ENCODE results near the gene AQP5. TPM values are rescaled to one million over a fixed set of nuclear protein-coding genes. Genes with fewer than 3 reads are reported as not detected.

AQP5 gene
- not detected for total RNA-seq

- POLR2A ChIA-PET: no interaction called here
- Mint-ChIP-seq H3K27me3 (peaks cover 62% of the 10 kb centered on the region), H3K9me3 (no peaks in the 10 kb centered on the region), H3K4me3 (peak within 1 kb of the TSS; percentile 19), H3K4me1 (ENCODE audit: low read depth) (peaks cover 6% of the 10 kb centered on the region), H3K27ac (no peak within 1 kb of the TSS), H3K36me3 (ENCODE audit: low read depth) (no peaks in the 10 kb centered on the region)
- intact Hi-C loops (cut with micrococcal nuclease): no loop called here
- ATAC-seq: peak; percentile 25
- CTCF ChIA-PET: interaction anchor here (0.9 to 9.6 kb wide), 2 partner anchors 14 to 110 kb away, joined by 3 to 128 read pairs; partner anchors contain the start of gene AQP2
- DNase-seq: no peak
- TF ChIP-seq, protein P1, sequence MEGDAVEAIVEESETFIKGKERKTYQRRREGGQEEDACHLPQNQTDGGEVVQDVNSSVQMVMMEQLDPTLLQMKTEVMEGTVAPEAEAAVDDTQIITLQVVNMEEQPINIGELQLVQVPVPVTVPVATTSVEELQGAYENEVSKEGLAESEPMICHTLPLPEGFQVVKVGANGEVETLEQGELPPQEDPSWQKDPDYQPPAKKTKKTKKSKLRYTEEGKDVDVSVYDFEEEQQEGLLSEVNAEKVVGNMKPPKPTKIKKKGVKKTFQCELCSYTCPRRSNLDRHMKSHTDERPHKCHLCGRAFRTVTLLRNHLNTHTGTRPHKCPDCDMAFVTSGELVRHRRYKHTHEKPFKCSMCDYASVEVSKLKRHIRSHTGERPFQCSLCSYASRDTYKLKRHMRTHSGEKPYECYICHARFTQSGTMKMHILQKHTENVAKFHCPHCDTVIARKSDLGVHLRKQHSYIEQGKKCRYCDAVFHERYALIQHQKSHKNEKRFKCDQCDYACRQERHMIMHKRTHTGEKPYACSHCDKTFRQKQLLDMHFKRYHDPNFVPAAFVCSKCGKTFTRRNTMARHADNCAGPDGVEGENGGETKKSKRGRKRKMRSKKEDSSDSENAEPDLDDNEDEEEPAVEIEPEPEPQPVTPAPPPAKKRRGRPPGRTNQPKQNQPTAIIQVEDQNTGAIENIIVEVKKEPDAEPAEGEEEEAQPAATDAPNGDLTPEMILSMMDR (IDR thresholded peaks at IDR 0.05): no peak
Observed at GRCh38 chr12:49961111-49961922, at the start of gene AQP5. TSS of gene AQP5 (plus strand) at chr12:49961872. CDS start at chr12:49962018, 146 bp downstream.

DNA sequence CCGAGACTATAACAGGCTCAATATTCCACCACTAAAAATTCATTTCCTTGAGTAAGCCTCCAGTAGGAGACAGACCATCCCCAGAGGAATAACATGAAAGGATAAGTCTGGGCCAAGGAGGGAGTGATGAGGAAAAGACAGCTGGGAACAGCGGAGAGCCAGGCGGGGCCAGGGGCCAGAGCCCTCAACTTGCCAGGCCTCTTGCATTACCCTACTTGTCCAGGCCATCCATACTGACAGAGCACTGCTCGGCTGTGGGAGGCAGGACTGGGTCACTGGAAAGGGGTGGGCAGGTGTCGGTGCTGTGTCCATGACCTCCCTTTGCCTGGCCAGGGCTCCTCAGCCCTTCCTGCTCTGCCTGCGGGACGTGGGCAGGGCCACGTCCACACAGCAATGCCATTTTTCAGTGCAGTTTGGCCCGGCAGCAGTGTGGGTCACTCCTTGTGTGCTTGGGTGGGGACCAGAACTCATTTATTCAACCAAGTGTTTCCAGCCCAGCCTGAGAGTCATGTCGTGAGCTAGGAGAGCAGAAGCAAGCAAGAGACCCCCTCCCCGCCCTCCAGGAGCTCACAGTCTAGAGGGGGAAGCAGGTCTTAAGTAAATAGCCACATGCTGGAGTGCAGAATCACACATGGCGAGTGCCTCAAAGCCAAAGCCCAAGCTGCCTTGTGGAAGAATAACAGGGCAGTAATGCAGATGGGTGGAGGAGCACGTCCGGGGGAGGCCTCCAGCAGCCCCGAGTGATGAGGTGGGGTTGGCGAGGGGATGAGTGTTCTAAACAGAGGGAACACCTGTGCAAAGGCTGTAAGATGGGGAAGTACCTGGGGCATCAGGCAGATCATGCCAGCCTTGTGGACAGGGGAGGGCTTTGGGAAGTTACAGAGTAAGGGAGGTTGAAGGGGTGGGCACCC, 49.1 kb upstream of the AQP5 start:
- intact Hi-C loops (cut with micrococcal nuclease): no loop called here
- peaks cover 3% of the 10 kb centered on the region for H3K27me3 Mint-ChIP-seq
- H3K4me1 Mint-ChIP-seq (ENCODE audit: low read depth): no peaks in the 10 kb centered on the region
- DNase-seq: no peak
- H3K27ac Mint-ChIP-seq: no peak overlapping the region
- TF ChIP-seq, protein P1 (IDR thresholded peaks at IDR 0.05): no peak
- H3K4me3 Mint-ChIP-seq: no peak overlapping the region
- ChIA-PET CTCF (interaction anchor here (1.1 to 1.8 kb wide), 2 partner anchors 33 to 55 kb away, joined by 3 to 7 read pairs; no protein-coding TSS in a partner anchor), POLR2A (no interaction called here)
- no peak for ATAC-seq
- H3K36me3 Mint-ChIP-seq (ENCODE audit: low read depth): no peaks in the 10 kb centered on the region
- no peaks in the 10 kb centered on the region for H3K9me3 Mint-ChIP-seq

GRCh38 chr12:49916129-49916919, 45.3 kb upstream of the AQP5 start:
- CTCF ChIA-PET: interaction anchor here (0.7 to 2.2 kb wide), 4 partner anchors 29 to 51 kb away, joined by 3 to 8 read pairs (median 6); no protein-coding TSS in a partner anchor
- no peaks in the 10 kb centered on the region for H3K36me3 Mint-ChIP-seq (ENCODE audit: low read depth)
- no peak for DNase-seq
- ATAC-seq: no peak
- H3K27ac Mint-ChIP-seq: no peak overlapping the region
- POLR2A ChIA-PET: no interaction called here
- no peaks in the 10 kb centered on the region for H3K9me3 Mint-ChIP-seq
- TF ChIP-seq, protein P1 (IDR thresholded peaks at IDR 0.05): no peak
- intact Hi-C loops (cut with micrococcal nuclease): no loop called here
- H3K4me1 Mint-ChIP-seq (ENCODE audit: low read depth): no peaks in the 10 kb centered on the region
- H3K27me3 Mint-ChIP-seq: peaks cover 3% of the 10 kb centered on the region
- no peak overlapping the region for H3K4me3 Mint-ChIP-seq

DNA sequence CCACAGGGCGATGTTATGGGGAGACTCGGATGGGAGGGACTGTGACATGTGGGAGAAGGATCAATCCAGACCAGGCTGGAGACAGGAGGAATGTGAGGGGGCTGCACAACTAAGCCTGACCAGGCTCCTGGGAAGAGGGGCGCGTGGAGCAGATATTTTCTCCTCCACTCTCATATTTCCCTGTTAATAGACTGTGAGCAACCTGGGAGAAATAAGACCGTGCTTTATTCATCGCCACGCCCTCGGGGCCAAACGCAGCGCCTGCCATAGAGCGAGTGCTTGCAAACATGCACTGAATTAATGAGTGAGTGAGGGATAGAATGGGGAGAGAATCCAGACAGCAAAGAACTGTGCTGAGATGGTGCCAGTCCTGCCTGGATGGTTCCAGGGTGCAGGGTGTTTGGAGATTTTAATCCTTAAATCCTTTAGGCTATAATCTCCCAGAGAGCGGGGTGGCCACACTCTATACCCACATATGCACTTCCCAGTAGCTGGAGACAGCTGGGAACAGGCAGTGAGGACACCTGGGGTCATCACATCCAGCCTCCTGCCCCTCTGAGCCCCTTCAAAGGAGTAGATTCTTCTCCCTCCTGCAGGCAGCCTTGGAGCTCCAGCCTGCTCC, 44.4 kb upstream of the AQP5 start:
- TF ChIP-seq, protein P1 (IDR thresholded peaks at IDR 0.05): no peak
- no peak overlapping the region for H3K4me3 Mint-ChIP-seq
- ChIA-PET CTCF (interaction anchor here (2.2 kb wide), 1 partner anchor 28 kb away, joined by 6 read pairs; no protein-coding TSS in a partner anchor), POLR2A (no interaction called here)
- H3K27ac Mint-ChIP-seq: no peak overlapping the region
- no peak for ATAC-seq
- H3K36me3 Mint-ChIP-seq (ENCODE audit: low read depth): no peaks in the 10 kb centered on the region
- intact Hi-C loops (cut with micrococcal nuclease): no loop called here
- no peak for DNase-seq
- no peaks in the 10 kb centered on the region for H3K4me1 Mint-ChIP-seq (ENCODE audit: low read depth)
- peaks cover 3% of the 10 kb centered on the region for H3K27me3 Mint-ChIP-seq
- H3K9me3 Mint-ChIP-seq: no peaks in the 10 kb centered on the region
